ENCODE data around the gene HLA-DQA2. TPM values are rescaled to one million over a fixed set of nuclear protein-coding genes. Genes with fewer than 3 reads are reported as not detected.
"Not testable (repeated sequence)": the region's sequence is repeated elsewhere in the genome, so short reads cannot be mapped to it uniquely, and the experiment has no call there.

HLA-DQA2 gene
- polyA plus RNA-seq, 12 donors = 0.25 to 2.7 (median 0.57) TPM; not detected in 4

DNA sequence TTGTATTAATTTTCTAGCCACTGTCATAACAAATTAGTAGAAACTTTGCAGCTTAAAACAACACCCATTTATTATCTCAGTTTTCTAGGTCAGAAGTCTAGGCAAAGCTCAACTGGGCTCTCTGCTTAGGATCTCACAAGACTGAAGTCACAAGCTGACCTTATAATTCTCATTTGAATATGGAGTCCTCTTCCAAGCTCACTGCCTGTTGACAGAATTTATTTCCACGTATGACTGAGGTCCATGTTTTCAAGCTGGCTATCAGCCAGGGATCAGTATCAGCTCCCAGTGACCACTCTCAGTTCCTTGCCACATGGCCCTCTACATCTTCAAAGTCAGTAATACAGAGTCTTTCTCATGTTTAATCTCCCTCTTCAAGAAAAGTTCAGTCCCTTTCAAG lies 33.9 kb downstream of the HLA-DQA2 start:
- DNase-seq = no peak

DNA sequence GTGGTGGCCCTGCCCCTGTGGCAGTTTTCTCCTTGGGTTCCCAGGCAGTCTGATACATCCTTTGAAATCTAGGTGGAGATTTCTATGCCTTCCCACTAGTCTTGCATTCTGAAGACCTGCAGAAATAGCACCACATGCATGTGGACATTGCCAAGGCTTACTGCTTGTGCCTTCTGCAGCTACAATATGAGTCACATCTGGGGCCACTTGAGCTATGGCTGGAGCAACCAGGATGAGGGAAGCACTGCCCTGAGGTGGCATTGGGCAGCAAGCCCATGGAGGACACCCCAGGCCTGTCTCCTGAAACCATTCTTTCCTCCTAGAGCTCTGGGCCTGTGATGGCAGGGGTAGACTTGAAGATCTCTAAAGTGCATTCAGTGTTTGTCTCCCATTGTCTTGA lies 37.8 kb downstream of the HLA-DQA2 start:
- DNase-seq = no peak

DNA sequence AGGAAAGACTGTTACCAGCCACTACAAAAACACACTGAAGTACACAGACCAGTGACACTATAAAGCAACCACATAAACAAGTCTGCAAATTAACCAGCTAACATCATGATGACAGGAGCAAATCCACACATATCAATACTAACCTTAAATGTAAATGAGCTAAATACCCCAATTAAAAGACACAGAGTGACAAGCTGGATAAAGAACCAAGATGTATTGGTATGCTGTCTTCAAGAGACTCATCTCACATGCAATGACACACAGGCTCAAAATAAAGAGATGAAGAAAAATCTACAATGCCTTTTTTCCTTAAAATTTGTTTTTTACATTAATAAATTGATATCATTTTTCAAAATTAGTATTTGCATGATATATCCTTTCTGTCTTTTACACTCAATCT lies 41.7 kb downstream of the HLA-DQA2 start:
- not testable (repeated sequence) for DNase-seq

DNA sequence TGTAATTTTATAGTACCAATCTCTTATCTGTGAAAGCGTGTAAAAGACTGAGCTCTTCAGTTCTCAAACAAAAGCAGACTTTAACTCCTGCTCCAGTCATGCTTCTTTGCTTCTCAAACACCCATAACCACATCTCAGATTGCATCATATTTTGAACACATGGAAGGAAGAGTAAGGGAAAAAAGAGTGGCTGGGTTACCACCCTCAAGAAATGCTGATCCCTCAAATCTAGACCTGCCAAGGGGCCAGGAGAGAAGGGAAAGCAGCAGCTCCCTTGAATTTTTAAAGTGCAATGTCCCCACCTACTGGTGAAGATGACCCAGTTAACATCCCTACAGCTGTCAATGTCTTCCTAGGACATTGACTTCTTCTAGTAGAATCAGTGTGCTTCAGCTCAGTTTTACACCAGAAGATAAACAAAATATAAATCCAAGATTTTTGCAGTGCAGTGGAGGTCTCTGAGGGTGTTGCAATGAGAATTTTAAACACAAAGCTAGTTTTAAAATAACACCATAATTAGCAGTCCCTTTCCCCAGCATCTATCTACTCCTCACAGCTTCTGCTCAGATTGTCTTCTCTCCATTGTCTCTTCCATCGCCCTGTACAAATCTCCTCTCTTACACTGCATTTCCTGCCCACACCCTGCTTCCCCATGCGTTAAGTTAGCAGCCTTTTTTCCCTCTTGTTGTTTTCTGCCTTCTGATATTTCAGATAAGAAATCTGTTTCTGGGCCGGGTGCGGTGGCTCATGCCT lies 44.8 kb downstream of the HLA-DQA2 start:
- peak; percentile 57 for DNase-seq

DNA sequence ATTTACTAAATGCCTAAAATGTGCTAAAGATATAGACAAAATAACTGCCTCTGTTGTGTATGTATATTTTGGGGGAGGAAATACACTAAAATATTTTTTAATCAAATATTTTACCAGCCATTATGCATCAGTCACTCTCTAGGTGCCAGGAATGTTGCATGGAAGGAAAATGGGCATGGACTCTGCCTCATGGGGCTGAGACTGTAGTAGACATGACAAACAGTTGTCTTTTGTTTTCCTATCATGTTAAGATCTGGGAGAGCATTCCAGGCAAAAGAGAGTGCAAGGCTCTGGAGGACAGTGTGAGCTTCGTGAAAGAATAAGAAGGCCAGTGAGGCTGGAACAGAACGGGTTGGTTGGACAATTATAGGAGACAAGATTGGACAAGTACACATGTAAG lies 49.1 kb downstream of the HLA-DQA2 start:
- no peak for DNase-seq

DNA sequence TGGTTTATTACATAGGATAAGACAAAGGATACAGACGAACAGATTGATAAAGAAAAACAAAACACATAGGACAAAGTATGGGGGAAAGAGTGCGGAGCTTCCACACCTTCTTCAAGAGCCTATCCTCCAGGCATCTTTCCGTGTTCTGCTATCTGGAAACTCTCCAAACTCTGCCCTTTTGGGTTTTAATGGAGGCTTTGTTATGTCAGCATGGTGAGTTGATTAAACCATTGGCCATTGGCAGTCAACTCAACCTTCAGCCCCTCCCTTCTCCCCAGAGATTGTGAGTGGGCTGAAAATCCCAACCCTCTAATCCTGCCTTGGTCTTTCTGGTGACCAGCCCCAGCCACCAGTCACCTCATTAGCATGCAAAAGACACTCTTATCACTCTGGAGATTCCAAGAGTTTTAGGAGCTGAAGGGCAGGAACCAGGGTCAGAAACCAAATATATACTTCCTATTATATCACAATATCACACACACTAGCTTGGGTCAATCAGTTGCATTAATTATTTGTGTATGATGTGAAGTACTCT lies 51.8 kb downstream of the HLA-DQA2 start:
- DNase-seq = no peak

DNA sequence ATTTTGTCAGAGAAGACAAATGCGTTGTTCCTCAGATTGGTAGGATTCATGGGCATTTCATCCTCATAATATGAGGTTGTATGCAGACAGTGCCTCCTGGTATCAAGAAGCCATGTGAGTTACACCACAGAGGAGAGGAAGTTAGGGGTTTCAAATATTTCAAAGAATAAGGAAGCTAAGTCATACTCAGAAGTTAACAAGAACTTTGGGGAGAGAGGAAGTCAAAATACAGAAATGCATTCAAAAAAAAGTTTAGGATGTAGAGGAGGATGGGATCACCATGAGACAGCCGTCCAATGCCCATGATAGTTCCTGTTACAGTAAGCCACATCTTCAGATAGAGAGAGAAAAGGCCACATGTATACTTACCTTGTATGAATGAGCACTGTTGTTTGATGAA lies 53.3 kb downstream of the HLA-DQA2 start:
- DNase-seq = no peak

Other genes starting within 250 kb of the HLA-DQA2 start
- gene HLA-DRB5, start 211.1 kb upstream of the HLA-DQA2 start, polyA plus RNA-seq (ENCODE audit: insufficient read length in 12 of 12) = 1 to 10 TPM in 10 of 12 donors, not detected in 2; 1.1 to 8.5 (median 4.6) TPM
- gene HLA-DRB1, start 151.5 kb upstream of the HLA-DQA2 start, polyA plus RNA-seq (ENCODE audit: insufficient read length in 12 of 12) = 10 to 100 TPM in 5 of 12 donors, 1 to 10 TPM in 6, not detected in 1; 6.5 to 42.0 (median 9.9) TPM
- gene HLA-DQA1, start 104.0 kb upstream of the HLA-DQA2 start, polyA plus RNA-seq (ENCODE audit: insufficient read length in 12 of 12) = 10 to 100 TPM in 1 of 12 donors, 1 to 10 TPM in 7, under 1 TPM in 2, not detected in 2; 0.62 to 13.8 (median 2.9) TPM
- 10 to 100 TPM in 1 of 12 donors, 1 to 10 TPM in 10, not detected in 1; 1.4 to 16.0 (median 3.7) TPM for gene HLA-DQB1, start 74.7 kb upstream of the HLA-DQA2 start, polyA plus RNA-seq (ENCODE audit: insufficient read length in 12 of 12)
- gene HLA-DQB2, start 22.1 kb downstream of the HLA-DQA2 start, polyA plus RNA-seq (ENCODE audit: insufficient read length in 12 of 12) = 1 to 10 TPM in 2 of 12 donors, under 1 TPM in 4, not detected in 6; 0.23 to 2.3 (median 0.56) TPM
- 1 to 10 TPM in 1 of 12 donors, under 1 TPM in 4, not detected in 7; 0.19 to 1.3 (median 0.25) TPM for gene HLA-DOB, start 75.6 kb downstream of the HLA-DQA2 start, polyA plus RNA-seq (ENCODE audit: insufficient read length in 12 of 12)
- 10 to 100 TPM in 1 of 12 donors, 1 to 10 TPM in 10, not detected in 1; 3.7 to 13.7 (median 5.8) TPM for gene TAP2, start 97.3 kb downstream of the HLA-DQA2 start, polyA plus RNA-seq (ENCODE audit: insufficient read length in 12 of 12)
- gene PSMB8, start 102.7 kb downstream of the HLA-DQA2 start, polyA plus RNA-seq (ENCODE audit: insufficient read length in 12 of 12) = 10 to 100 TPM in 11 of 12 donors, not detected in 1; 11.2 to 17.3 (median 12.8) TPM
- gene TAP1, start 112.3 kb downstream of the HLA-DQA2 start, polyA plus RNA-seq (ENCODE audit: insufficient read length in 12 of 12) = 10 to 100 TPM in 4 of 12 donors, 1 to 10 TPM in 7, not detected in 1; 6.5 to 13.6 (median 9.1) TPM
- 10 to 100 TPM in 1 of 12 donors, 1 to 10 TPM in 10, not detected in 1; 2.5 to 27.2 (median 4.4) TPM for gene PSMB9, start 112.8 kb downstream of the HLA-DQA2 start, polyA plus RNA-seq (ENCODE audit: insufficient read length in 12 of 12)
- 10 to 100 TPM in 1 of 12 donors, 1 to 10 TPM in 10, not detected in 1; 3.0 to 15.7 (median 3.8) TPM for gene HLA-DMB, start 199.6 kb downstream of the HLA-DQA2 start, polyA plus RNA-seq (ENCODE audit: insufficient read length in 12 of 12)
- 10 to 100 TPM in 2 of 12 donors, 1 to 10 TPM in 8, not detected in 2; 2.7 to 28.3 (median 5.0) TPM for gene HLA-DMA, start 211.7 kb downstream of the HLA-DQA2 start, polyA plus RNA-seq (ENCODE audit: insufficient read length in 12 of 12)
- gene BRD2, start 227.2 kb downstream of the HLA-DQA2 start, polyA plus RNA-seq (ENCODE audit: insufficient read length in 12 of 12) = 100 to 1,000 TPM; 144 to 876 (median 162) TPM